ENCODE results near the gene UBE2M.

UBE2M gene

DNA sequence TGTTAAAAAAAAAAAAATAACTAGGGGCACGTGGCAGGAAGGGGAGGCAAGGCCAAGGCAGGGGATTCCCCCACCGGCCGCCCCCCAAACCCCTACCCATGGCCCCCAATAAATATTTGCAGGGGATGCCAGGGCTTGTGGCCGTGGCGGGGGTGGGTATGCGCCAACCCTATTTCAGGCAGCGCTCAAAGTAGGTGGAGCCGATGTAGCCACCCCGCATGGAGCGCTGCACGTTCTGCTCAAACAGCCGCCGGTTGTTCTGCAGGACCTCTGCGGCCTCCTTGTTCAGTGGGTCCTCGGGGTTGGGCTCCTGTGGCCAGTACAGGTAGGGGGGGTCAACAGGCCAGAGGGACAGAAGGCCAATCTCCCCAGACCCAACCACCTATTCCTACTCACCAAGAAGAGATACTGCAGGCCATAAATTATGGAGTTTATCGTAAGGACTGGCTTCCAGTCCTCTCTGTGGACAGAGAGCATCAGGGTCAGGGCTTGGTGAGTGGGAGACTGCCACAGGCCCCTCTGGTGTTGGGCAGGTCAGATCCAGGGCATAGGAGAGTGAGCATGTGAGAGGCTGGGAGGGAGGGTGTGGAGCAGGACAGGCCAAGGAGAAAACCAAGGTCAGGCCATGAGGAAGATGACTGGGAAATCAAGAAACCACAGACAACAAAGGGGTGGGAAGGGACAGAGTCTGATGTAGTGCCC, 2.3 kb downstream of the UBE2M start:
- TF ChIP-seq, protein P1, sequence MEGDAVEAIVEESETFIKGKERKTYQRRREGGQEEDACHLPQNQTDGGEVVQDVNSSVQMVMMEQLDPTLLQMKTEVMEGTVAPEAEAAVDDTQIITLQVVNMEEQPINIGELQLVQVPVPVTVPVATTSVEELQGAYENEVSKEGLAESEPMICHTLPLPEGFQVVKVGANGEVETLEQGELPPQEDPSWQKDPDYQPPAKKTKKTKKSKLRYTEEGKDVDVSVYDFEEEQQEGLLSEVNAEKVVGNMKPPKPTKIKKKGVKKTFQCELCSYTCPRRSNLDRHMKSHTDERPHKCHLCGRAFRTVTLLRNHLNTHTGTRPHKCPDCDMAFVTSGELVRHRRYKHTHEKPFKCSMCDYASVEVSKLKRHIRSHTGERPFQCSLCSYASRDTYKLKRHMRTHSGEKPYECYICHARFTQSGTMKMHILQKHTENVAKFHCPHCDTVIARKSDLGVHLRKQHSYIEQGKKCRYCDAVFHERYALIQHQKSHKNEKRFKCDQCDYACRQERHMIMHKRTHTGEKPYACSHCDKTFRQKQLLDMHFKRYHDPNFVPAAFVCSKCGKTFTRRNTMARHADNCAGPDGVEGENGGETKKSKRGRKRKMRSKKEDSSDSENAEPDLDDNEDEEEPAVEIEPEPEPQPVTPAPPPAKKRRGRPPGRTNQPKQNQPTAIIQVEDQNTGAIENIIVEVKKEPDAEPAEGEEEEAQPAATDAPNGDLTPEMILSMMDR (IDR thresholded peaks at IDR 0.05; ENCODE audit: insufficient read depth, missing control alignments) = no peak
- FAIRE-seq (no peak), DNase-seq (ENCODE audit: insufficient read length, low spot score) (no peak)

- TF ChIP-seq, protein P1 (IDR thresholded peaks at IDR 0.05; ENCODE audit: insufficient read depth, missing control alignments) = no peak
- DNase-seq (ENCODE audit: insufficient read length, low spot score) (no peak), FAIRE-seq (no peak)
Measured at GRCh38 chr19:58555369-58555885, 3.0 kb downstream of the UBE2M start.

DNA sequence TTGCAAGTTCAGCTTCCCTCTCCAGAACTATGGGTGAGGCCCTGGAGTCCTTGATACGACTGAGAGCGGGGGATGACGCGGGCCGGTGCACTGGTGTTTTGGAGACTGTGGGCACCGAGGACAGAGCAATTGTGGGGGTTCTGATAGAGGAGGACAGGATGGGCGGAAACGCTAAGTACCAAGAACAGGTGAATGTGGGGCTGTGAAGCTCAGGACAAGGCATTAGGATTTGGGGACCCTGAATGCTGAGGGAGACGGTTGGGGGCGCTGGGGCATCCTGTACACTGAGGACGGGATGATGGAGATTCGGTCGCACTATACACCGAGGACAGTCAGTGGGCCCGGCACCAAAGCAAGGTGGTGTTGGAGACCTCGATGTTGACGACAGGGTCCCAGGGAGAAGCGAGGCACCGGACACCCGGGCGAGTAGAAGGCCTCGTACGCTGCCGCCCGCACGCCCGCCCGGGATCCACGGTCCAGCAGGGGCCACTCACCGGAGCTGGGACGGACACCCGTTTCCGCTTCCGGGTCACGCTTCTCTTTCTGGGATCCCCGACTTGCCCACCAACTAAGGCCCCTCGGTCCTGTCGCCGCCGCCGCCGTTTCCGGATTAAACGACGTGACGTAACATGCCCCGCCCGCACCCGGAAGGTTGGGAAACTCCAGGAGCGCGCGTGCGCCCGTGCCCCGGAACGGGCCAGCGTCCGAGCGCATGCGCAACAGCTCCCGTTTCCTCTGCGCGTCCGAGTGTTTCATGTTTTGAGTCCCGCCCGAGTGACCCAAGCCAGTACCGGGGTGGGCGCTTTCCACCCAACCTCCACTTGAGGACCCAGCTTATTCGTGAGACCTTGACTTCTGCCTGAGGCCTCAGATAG, 3.7 kb downstream of the UBE2M start, which contains the start of gene CHMP2A:
Gene CHMP2A, minus strand, starts transcription at position 612 of the 875 bp plus-strand sequence. CDS start 893 bp downstream, outside the sequence.
- FAIRE-seq (no peak), DNase-seq (ENCODE audit: insufficient read length, low spot score) (peak; percentile 84)
- TF ChIP-seq, protein P1 (IDR thresholded peaks at IDR 0.05; ENCODE audit: insufficient read depth, missing control alignments) = no peak

DNA sequence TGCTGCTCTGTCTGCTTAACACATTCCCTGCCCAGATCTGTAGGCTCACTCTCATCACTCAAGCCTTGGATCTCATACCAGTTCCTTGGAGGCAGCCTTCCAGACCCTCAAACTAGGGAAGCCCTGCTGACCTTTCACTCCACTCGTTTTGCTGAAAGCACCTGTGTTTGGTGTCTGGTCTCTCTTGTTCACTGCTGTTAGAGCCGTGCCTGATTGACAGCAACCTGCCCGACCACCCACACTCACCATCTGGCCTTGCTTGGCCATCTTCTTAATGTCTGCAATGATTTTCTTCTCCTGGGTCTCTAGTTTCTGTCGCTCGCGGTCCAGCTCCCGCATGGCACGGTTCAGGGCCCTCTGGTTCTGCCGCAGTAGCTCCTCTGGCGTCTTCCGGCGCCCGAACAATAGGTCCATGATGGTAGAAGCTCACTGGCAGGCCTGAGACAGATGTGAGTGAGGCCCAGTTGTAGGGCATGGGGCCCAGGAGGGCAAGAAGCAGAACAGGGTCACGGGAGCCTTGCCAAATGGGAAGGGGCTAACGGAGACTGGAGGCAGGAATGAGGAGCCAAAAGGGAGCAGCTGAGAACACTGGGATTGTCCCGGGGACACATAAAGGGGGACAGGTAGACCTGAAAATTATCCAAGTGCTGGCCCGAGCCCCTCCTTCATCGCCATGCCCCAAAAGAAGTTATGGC, 4.5 kb downstream of the UBE2M start:
- TF ChIP-seq, protein P1 (IDR thresholded peaks at IDR 0.05; ENCODE audit: insufficient read depth, missing control alignments) = no peak
- FAIRE-seq (no peak), DNase-seq (ENCODE audit: insufficient read length, low spot score) (no peak)

DNA sequence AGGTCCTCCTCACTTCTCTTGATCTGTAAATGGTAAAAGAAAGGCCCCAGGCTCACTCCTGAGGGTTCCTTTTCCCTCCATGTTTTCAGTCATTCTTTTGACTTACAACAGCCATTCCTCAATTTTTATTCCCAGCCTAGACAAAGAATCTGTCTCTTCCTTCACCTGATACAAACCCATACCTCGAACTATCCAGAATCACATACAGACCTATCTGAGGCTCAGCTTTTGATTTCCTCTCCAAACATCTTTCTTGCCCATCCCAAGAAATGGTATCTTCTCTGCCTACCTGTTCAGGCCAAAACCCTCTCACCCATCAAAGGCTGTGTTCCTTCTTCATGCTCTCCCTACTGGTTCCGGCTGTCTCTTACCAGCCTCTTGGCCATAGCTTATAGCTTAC, 5.8 kb downstream of the UBE2M start:
- TF ChIP-seq, protein P1 (IDR thresholded peaks at IDR 0.05; ENCODE audit: insufficient read depth, missing control alignments) = no peak
- FAIRE-seq (no peak), DNase-seq (ENCODE audit: insufficient read length, low spot score) (no peak)

DNA sequence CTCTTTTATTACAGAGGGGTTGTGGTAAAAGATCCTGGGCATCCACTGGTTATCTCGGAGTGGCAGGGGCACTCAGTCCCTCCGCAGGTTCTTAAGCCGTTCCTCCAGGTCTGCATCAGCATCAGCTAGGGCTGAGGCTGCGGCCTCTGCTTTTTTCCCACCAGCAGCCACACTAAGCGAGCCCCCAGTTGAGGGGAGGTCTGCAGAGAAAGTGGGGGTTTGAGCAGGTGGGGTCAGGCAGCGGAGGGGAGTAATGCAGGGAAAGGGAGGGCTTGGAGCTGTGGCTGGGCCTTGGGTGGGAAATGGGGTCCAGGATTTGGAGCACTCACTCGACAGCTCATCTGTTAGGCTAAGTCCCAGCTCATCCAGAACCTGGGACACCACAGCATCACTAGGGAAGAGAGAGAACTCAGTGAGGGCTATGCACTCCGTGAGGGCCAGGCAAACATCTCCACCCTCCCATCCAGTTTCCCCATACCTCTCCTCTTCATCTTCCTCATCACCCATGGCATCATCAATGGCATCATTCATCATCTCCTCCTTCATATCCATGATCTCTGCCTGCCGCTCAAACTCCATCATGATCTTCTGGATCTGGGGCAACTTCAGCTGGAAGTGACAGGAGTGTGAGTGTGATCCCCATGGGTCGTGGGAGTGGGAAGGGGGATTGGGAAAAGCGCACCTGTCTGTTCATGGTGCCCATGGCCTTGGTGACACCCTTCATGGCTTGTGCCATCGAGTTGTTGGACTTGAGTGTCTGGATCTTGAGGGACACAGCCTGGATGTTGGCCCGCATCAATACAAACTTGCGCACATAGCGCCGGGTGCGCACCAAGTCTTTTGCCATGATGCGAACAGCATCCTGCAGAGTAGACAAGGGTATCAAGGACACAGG, 6.6 kb downstream of the UBE2M start:
- TF ChIP-seq, protein P1 (IDR thresholded peaks at IDR 0.05; ENCODE audit: insufficient read depth, missing control alignments) = no peak
- FAIRE-seq (no peak), DNase-seq (ENCODE audit: insufficient read length, low spot score) (no peak)
